GM23338 (cell line): Measurements from ENCODE around the gene CTXN1. TPM values are rescaled to one million over a fixed set of nuclear protein-coding genes. Genes with fewer than 3 reads are reported as not detected.
A peak's percentile ranks its signal among the peaks of the same experiment; 100 is the strongest.

Source experiments
- ATAC-seq: fragments of 200-7000 bp; cut with Tn5 transposase; 3 replicates; pipeline ENCODE4 v1.9.1; 2020
- DNase-seq: peaks from one replicate; pipeline ENCODE4 v3.0.0-alpha.2; 2015; ENCODE audit warnings: low spot score
- H2AFZ ChIP-seq: fragments of 200-600 bp; sonication (generic); 2 replicates; pipeline ENCODE4 v1.8.0; 2016; ENCODE audit warnings: antibody characterized with exemption, mild to moderate bottlenecking, moderate library complexity
- H3F3A ChIP-seq: fragments of 200-600 bp; sonication (generic); replicated peaks from 2 replicates; pipeline ENCODE4 v1.8.0; 2017; ENCODE audit warnings: antibody characterized with exemption, mixed run types, low read depth
- H3K27ac ChIP-seq: fragments of 200-600 bp; sonication (generic); 2 replicates; pipeline ENCODE4 v1.6.1; 2016; ENCODE audit warnings: low read depth
- H3K27me3 ChIP-seq: fragments of 200-600 bp; sonication (generic); 2 replicates; pipeline ENCODE4 v1.8.0; 2016; ENCODE audit warnings: mild to moderate bottlenecking, mixed run types, moderate library complexity; ENCODE audit not compliant: insufficient read depth
- H3K36me3 ChIP-seq: fragments of 200-600 bp; sonication (generic); 2 replicates; pipeline ENCODE4 v1.8.0; 2016; ENCODE audit warnings: mild to moderate bottlenecking; ENCODE audit not compliant: insufficient read depth
- H3K4me1 ChIP-seq: fragments of 200-600 bp; sonication (generic); 2 replicates; pipeline ENCODE4 v1.8.0; 2016; ENCODE audit warnings: mild to moderate bottlenecking, moderate library complexity; ENCODE audit not compliant: insufficient read depth
- H3K4me2 ChIP-seq: fragments of 200-600 bp; sonication (generic); 2 replicates; pipeline ENCODE4 v1.7.1; 2017; ENCODE audit warnings: mixed run types
- H3K4me3 ChIP-seq: fragments of 200-600 bp; sonication (generic); 2 replicates; pipeline ENCODE4 v1.6.1; 2016; ENCODE audit warnings: mixed run types
- H3K79me2 ChIP-seq: fragments of 200-600 bp; sonication (generic); replicated peaks from 2 replicates; pipeline ENCODE4 v1.8.0; 2017; ENCODE audit warnings: mild to moderate bottlenecking; ENCODE audit not compliant: insufficient read depth
- H3K9me2 ChIP-seq: fragments of 200-600 bp; sonication (generic); 2 replicates; pipeline ENCODE4 v1.8.0; 2017; ENCODE audit not compliant: insufficient read depth
- H4K20me1 ChIP-seq: fragments of 200-600 bp; sonication (generic); replicated peaks from 2 replicates; pipeline ENCODE4 v1.8.0; 2017; ENCODE audit warnings: mild to moderate bottlenecking; ENCODE audit not compliant: insufficient read depth
- H3K27ac Mint-ChIP-seq: 2 replicates; pipeline ENCODE4 v1.8.0; 2020; ENCODE audit warnings: inconsistent platforms, mild to moderate bottlenecking, moderate library complexity, mixed read lengths
- H3K27me3 Mint-ChIP-seq: 3 replicates; pipeline ENCODE4 v1.8.0; 2022; ENCODE audit warnings: low read depth, mild to moderate bottlenecking, moderate library complexity, mixed read lengths, inconsistent platforms; ENCODE audit not compliant: insufficient read depth, poor library complexity
- H3K36me3 Mint-ChIP-seq: 3 replicates; pipeline ENCODE4 v1.8.0; 2021; ENCODE audit warnings: low read depth, mild to moderate bottlenecking, inconsistent platforms, moderate library complexity, mixed read lengths
- H3K4me1 Mint-ChIP-seq: 3 replicates; pipeline ENCODE4 v1.8.0; 2020; ENCODE audit warnings: mild to moderate bottlenecking, inconsistent platforms, mixed read lengths
- H3K4me3 Mint-ChIP-seq: 3 replicates; pipeline ENCODE4 v1.8.0; 2021; ENCODE audit warnings: moderate library complexity, mild to moderate bottlenecking, inconsistent platforms, mixed read lengths
- H3K9me3 Mint-ChIP-seq: 3 replicates; pipeline ENCODE4 v1.8.0; 2020; ENCODE audit warnings: moderate library complexity, mild to moderate bottlenecking, inconsistent platforms, mixed read lengths
- EZH2 ChIP-seq: fragments of 200-600 bp; sonication (generic); IDR thresholded peaks from one replicate; pipeline ENCODE4 v1.8.0; 2017; ENCODE audit warnings: antibody characterized with exemption, mild to moderate bottlenecking, low read depth; ENCODE audit not compliant: unreplicated experiment
- EZH2phosphoT487 ChIP-seq: fragments of 200-600 bp; sonication (generic); IDR thresholded peaks from one replicate; pipeline ENCODE4 v1.8.1; 2018; ENCODE audit warnings: antibody characterized with exemption; ENCODE audit not compliant: unreplicated experiment
- NANOG ChIP-seq: IDR thresholded peaks from 2 replicates; pipeline ENCODE4 v1.6.1; 2016; ENCODE audit warnings: antibody characterized with exemption, borderline replicate concordance
- POLR2AphosphoS5 ChIP-seq: IDR thresholded peaks from 2 replicates; pipeline ENCODE4 v1.6.1; 2016; ENCODE audit warnings: antibody characterized with exemption, low read depth
- ZNF331 ChIP-seq: fragments of 250-450 bp; sonication (Bioruptor Pico); IDR thresholded peaks from 2 replicates; pipeline ENCODE4 v1.5.0; 2020; ENCODE audit warnings: low read depth, mild to moderate bottlenecking, moderate library complexity
- polyA plus RNA-seq: library from polyadenylated mRNA; unstranded; fragments of >200 nt; fragmentation: Nextera tagmentation; extraction: Ambion mirVana; gene quantifications from 2 replicates; pipeline ENCODE4 v1.2.1, GENCODE V29; 2016
- total RNA-seq: library from RNA; depleted of rRNA; stranded (reverse); fragments of >200 nt; shearing (Covaris generic); gene quantifications from 2 replicates; pipeline ENCODE4 v1.2.3, GENCODE V29; 2014
- TF ChIP-seq, protein P1 (sequence below), 2 experiments: fragments of 200-600 bp in 1 of 2; sonication (generic) in 1 of 2; conservative IDR thresholded peaks; 2 replicates each; pipeline versions ENCODE4 v1.5.1 to v1.6.1; 2016 to 2017; ENCODE audit warnings: antibody characterized with exemption in 2 of 2, low read depth in 2 of 2, mild to moderate bottlenecking in 2 of 2, moderate library complexity in 1 of 2
- TF ChIP-seq, protein P2 (sequence below): IDR thresholded peaks from 2 replicates; pipeline ENCODE4 v1.6.1; 2016; ENCODE audit warnings: antibody characterized with exemption

Gene CTXN1
- total and polyA plus RNA-seq, 2 experiments from 2014 or later = 22.5 to 52.4 TPM

DNA sequence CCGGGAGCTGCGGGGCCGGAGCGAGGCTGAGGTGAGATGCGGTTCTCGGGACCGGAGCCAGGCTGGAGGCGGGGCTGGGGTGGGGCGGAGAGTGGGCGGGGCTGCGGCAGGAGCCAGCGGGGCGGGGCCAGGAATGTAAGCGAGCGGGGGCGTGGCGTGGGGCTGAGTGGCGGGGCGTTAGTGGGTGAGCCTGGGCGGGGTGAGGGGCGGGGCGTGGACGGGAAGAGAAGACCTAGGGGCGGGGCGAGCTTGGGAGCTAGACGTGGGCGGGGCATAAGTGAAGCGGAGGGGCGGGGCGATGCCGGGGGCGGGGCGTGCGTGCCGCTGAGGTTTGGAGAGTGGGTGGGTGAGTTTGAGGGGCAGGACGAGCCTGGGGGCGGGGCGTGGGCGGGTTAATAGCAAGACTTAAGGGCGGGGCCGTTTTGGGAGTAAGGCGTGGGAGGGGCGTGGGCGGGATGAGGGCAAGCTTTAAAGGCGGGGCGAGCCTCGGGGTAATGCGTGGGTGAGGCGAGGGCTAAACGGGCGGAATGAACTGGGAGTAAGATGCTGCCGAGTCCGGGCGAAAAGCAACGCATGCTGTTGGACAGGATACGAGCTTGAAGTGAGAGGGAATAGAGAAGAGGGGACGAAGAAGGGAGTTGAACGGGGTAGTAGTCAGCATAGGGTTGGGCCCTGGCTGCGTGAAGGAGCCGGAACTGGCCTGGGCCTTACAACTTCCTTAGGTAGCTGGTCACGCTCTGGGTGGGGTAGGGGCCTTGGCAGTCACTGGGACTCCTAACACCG is 5.2 kb downstream of the CTXN1 start:
- TF ChIP-seq, protein P1, sequence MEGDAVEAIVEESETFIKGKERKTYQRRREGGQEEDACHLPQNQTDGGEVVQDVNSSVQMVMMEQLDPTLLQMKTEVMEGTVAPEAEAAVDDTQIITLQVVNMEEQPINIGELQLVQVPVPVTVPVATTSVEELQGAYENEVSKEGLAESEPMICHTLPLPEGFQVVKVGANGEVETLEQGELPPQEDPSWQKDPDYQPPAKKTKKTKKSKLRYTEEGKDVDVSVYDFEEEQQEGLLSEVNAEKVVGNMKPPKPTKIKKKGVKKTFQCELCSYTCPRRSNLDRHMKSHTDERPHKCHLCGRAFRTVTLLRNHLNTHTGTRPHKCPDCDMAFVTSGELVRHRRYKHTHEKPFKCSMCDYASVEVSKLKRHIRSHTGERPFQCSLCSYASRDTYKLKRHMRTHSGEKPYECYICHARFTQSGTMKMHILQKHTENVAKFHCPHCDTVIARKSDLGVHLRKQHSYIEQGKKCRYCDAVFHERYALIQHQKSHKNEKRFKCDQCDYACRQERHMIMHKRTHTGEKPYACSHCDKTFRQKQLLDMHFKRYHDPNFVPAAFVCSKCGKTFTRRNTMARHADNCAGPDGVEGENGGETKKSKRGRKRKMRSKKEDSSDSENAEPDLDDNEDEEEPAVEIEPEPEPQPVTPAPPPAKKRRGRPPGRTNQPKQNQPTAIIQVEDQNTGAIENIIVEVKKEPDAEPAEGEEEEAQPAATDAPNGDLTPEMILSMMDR (conservative IDR thresholded peaks at IDR 0.05; ENCODE audit: low read depth in 2 of 2) = no peak
- no peak for TF ChIP-seq EZH2phosphoT487
- TF ChIP-seq POLR2AphosphoS5 = no peak
- no peak for TF ChIP-seq NANOG
- TF ChIP-seq ZNF331 (CRISPR knock-in tag) = no peak
- Histone ChIP-seq H3K27me3 (peaks cover 36% of the 10 kb centered on the region), H2AFZ (0 out of 2 replicates have a peak overlapping the region, but pooled peaks have one; percentile 80), H3F3A (peaks cover 29% of the 10 kb centered on the region), H4K20me1 (peaks cover 9% of the 10 kb centered on the region; the same call in 1 of the 2 replicates), H3K4me3 (peak overlapping the region; percentile 86), H3K9me2 (no peaks in the 10 kb centered on the region), H3K4me1 (no peaks in the 10 kb centered on the region; the same call in 1 of the 2 replicates), H3K36me3 (no peaks in the 10 kb centered on the region), H3K4me2 (peak overlapping the region; percentile 91), H3K27ac (no peak overlapping the region), H3K79me2 (no peaks in the 10 kb centered on the region)
- ATAC-seq = peak; percentile 5
- Mint-ChIP-seq H3K9me3 (peaks cover 2% of the 10 kb centered on the region; the same call in 1 of the 3 replicates), H3K27me3 (peaks cover 43% of the 10 kb centered on the region), H3K27ac (no peak overlapping the region), H3K4me1 (peaks cover 12% of the 10 kb centered on the region; the same call in 2 of the 3 replicates), H3K36me3 (peaks cover 10% of the 10 kb centered on the region; the same call in 1 of the 3 replicates), H3K4me3 (peak overlapping the region; percentile 74)
- peak; percentile 99 for DNase-seq

DNA sequence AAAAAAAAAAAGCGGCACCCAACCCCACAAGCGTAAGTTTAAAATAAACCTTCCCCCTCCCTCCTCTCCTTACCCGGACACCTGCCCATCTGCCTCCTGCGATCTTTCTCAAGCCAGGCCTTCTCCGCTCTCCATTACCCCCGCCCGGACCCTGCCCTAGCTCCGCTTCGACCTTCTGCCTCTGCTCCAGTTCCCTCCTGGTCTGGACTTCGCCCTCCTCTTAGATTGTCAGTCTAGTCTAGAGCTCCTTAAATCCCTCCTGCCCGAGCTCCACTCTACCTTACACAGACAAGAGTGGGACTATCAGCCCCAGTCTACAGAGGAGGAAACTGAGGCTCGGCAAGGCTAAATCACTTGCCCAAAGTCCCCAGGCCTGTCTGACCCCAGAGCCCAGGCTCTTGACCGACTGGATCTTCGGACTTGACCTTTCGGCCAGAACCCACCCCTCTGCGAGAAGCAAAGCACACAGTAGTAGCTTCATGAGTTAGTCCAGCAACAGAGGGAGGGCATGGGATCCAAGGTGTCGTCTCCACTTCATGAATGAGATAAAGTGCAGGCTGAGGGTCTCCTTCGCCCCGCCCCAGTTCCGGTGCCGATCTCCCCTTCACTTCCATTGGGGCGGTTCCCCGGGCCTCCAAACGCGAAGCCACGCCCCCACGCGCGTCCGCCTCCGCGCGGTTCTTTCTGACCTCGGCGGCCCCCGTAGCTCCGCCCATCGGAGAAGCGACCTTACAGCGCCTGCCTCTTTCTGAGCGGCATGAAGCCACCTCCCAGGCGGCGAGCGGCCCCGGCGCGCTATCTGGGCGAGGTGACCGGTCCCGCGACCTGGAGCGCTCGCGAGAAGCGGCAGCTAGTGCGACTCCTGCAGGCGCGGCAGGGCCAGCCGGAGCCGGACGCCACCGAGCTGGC is 6.1 kb downstream of the CTXN1 start, which contains the start of gene SNAPC2:
Gene SNAPC2, plus strand, starts transcription at position 729 of the 909 bp plus-strand sequence. Its CDS starts 29 bp downstream, at position 758.
- ATAC-seq (peak; percentile 25), DNase-seq (peak; percentile 97)
- peaks cover 29% of the 10 kb centered on the region for H3F3A ChIP-seq
- peak within 1 kb of the TSS; percentile 88 for H3K27ac Mint-ChIP-seq
- peak within 1 kb of the TSS; percentile 74 for H3K4me3 Mint-ChIP-seq
- peak within 1 kb of the TSS; percentile 69; the same call in 1 of the 2 replicates for H3K27ac ChIP-seq
- H4K20me1 ChIP-seq = peaks cover 9% of the 10 kb centered on the region; the same call in 1 of the 2 replicates
- H3K36me3 ChIP-seq = no peaks in the 10 kb centered on the region
- no peaks in the 10 kb centered on the region; the same call in 1 of the 2 replicates for H3K4me1 ChIP-seq
- H3K4me3 ChIP-seq = peak within 1 kb of the TSS; percentile 86
- peaks cover 44% of the 10 kb centered on the region for H3K27me3 ChIP-seq
- peak within 1 kb of the TSS; percentile 91 for H3K4me2 ChIP-seq
- peaks cover 2% of the 10 kb centered on the region; the same call in 1 of the 3 replicates for H3K9me3 Mint-ChIP-seq
- H3K79me2 ChIP-seq = no peaks in the 10 kb centered on the region
- H3K4me1 Mint-ChIP-seq = peaks cover 15% of the 10 kb centered on the region
- peak within 1 kb of the TSS; percentile 90; the same call in 1 of the 2 replicates for H2AFZ ChIP-seq
- H3K27me3 Mint-ChIP-seq = peaks cover 49% of the 10 kb centered on the region
- TF ChIP-seq, protein P2, sequence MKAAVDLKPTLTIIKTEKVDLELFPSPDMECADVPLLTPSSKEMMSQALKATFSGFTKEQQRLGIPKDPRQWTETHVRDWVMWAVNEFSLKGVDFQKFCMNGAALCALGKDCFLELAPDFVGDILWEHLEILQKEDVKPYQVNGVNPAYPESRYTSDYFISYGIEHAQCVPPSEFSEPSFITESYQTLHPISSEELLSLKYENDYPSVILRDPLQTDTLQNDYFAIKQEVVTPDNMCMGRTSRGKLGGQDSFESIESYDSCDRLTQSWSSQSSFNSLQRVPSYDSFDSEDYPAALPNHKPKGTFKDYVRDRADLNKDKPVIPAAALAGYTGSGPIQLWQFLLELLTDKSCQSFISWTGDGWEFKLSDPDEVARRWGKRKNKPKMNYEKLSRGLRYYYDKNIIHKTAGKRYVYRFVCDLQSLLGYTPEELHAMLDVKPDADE = peak; percentile 61; the same call in 1 of the 2 replicates
- no peak for TF ChIP-seq EZH2
- peak; percentile 88 for TF ChIP-seq POLR2AphosphoS5
- H3K36me3 Mint-ChIP-seq = peaks cover 10% of the 10 kb centered on the region; the same call in 1 of the 3 replicates
- no peaks in the 10 kb centered on the region for H3K9me2 ChIP-seq
